ENCODE data around the gene F5.

Gene F5

DNA sequence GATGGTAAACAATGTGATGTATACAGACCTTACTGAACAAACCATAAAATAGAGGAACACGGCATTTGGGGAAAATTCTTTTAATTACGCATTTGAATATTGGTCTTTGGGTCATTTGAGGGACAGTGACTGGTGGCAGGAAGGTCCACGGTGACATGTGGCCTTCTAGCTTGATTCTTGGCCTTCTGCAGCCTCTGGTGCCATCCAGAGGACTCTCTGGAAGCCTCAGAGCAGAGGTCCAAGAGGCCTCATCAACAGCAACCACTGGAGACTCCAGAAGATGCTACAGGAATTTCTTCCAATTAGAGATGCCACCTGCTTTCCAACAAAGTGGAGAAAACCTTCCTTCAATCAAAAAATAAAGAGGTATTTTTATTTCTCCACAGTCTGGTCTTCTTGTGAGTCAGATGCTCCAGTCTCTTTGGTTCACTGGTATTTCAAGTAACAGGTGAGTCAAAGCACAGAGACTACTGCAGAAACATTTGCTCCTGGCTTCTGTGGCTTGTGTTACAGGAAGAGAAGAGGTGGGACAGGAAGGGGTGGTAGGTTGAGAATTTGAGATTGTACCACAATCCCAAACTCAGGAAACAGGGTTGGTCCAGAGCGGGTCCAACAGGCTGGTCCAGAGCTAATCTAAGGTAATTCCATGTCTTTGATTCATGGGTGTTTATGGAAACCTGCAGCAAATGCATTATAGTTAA, 2.7 kb upstream of the F5 start:
- no peak for TF ChIP-seq TCF12 (IDR thresholded peaks at IDR 0.05; ENCODE audit: low read depth)
- no peak for TF ChIP-seq CEBPB (IDR thresholded peaks at IDR 0.05)
- TF ChIP-seq REST (IDR thresholded peaks at IDR 0.05; ENCODE audit: low read depth), result no peak
- no peak for TF ChIP-seq YY1 (IDR thresholded peaks at IDR 0.05; ENCODE audit: low read depth)
- TF ChIP-seq, protein P1, sequence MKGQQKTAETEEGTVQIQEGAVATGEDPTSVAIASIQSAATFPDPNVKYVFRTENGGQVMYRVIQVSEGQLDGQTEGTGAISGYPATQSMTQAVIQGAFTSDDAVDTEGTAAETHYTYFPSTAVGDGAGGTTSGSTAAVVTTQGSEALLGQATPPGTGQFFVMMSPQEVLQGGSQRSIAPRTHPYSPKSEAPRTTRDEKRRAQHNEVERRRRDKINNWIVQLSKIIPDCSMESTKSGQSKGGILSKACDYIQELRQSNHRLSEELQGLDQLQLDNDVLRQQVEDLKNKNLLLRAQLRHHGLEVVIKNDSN (IDR thresholded peaks at IDR 0.05), result no peak
- no peak for TF ChIP-seq ZBTB7A (IDR thresholded peaks at IDR 0.05; ENCODE audit: low read depth)
- TF ChIP-seq CREB1 (IDR thresholded peaks at IDR 0.05; ENCODE audit: low read depth), result no peak
- TF ChIP-seq FOXM1 (IDR thresholded peaks at IDR 0.05; ENCODE audit: borderline replicate concordance, low read depth), result no peak
- no peak for TF ChIP-seq TEAD4 (IDR thresholded peaks at IDR 0.05)
- no peak for TF ChIP-seq RAD21 (IDR thresholded peaks at IDR 0.05; ENCODE audit: low read depth)
- no peak for TF ChIP-seq NFIC (IDR thresholded peaks at IDR 0.05)
- TF ChIP-seq TAF1 (IDR thresholded peaks at IDR 0.05; ENCODE audit: low read depth), result no peak
- no peak for TF ChIP-seq EP300 (IDR thresholded peaks at IDR 0.05; ENCODE audit: borderline replicate concordance)
- TF ChIP-seq MAX (IDR thresholded peaks at IDR 0.05), result no peak
- no peak for TF ChIP-seq EGR1 (IDR thresholded peaks at IDR 0.05)

GRCh38 chr1:169588112-169588511, 1.8 kb upstream of the F5 start:
- TF ChIP-seq MAX (IDR thresholded peaks at IDR 0.05) (no peak), ZBTB7A (IDR thresholded peaks at IDR 0.05; ENCODE audit: low read depth) (no peak), EP300 (IDR thresholded peaks at IDR 0.05; ENCODE audit: borderline replicate concordance) (no peak), TCF12 (IDR thresholded peaks at IDR 0.05; ENCODE audit: low read depth) (no peak), REST (IDR thresholded peaks at IDR 0.05; ENCODE audit: low read depth) (no peak), CREB1 (IDR thresholded peaks at IDR 0.05; ENCODE audit: low read depth) (no peak), FOXM1 (IDR thresholded peaks at IDR 0.05; ENCODE audit: borderline replicate concordance, low read depth) (no peak), EGR1 (IDR thresholded peaks at IDR 0.05) (no peak), RAD21 (IDR thresholded peaks at IDR 0.05; ENCODE audit: low read depth) (no peak), YY1 (IDR thresholded peaks at IDR 0.05; ENCODE audit: low read depth) (no peak), CEBPB (IDR thresholded peaks at IDR 0.05) (no peak), NFIC (IDR thresholded peaks at IDR 0.05) (no peak), TEAD4 (IDR thresholded peaks at IDR 0.05) (no peak), TAF1 (IDR thresholded peaks at IDR 0.05; ENCODE audit: low read depth) (no peak)
- TF ChIP-seq, protein P1 (IDR thresholded peaks at IDR 0.05), result no peak

DNA sequence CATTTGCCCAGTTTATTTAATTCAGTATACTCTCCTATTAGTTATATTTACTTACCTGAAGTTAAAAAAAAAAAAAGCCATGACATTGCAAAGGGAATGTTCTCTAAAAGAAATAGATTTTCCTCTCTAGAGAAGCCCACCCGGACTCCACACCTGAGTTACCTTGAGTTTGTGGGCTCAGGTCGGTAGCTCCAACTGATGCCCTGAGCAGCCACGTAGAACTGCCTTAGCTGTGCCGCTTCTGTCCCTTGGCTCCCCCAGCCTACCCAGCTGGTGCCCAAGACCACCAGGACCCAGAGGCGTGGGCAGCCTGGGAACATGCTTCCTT, 250 bp downstream of the F5 start:
- TF ChIP-seq EP300 (IDR thresholded peaks at IDR 0.05; ENCODE audit: borderline replicate concordance) (no peak), CREB1 (IDR thresholded peaks at IDR 0.05; ENCODE audit: low read depth) (no peak), REST (IDR thresholded peaks at IDR 0.05; ENCODE audit: low read depth) (no peak), NFIC (IDR thresholded peaks at IDR 0.05) (no peak), CEBPB (IDR thresholded peaks at IDR 0.05) (no peak), YY1 (IDR thresholded peaks at IDR 0.05; ENCODE audit: low read depth) (no peak), EGR1 (IDR thresholded peaks at IDR 0.05) (no peak), RAD21 (IDR thresholded peaks at IDR 0.05; ENCODE audit: low read depth) (no peak), MAX (IDR thresholded peaks at IDR 0.05) (no peak), TAF1 (IDR thresholded peaks at IDR 0.05; ENCODE audit: low read depth) (no peak), FOXM1 (IDR thresholded peaks at IDR 0.05; ENCODE audit: borderline replicate concordance, low read depth) (no peak), ZBTB7A (IDR thresholded peaks at IDR 0.05; ENCODE audit: low read depth) (no peak), TEAD4 (IDR thresholded peaks at IDR 0.05) (no peak), TCF12 (IDR thresholded peaks at IDR 0.05; ENCODE audit: low read depth) (no peak)
- TF ChIP-seq, protein P1 (IDR thresholded peaks at IDR 0.05), result no peak

Data from Ishikawa (cell line).